ENCODE data around the gene PKD2L2. TPM values are rescaled to one million over a fixed set of nuclear protein-coding genes. Genes with fewer than 3 reads are reported as not detected.

The PKD2L2 gene
- total and polyA plus RNA-seq, 2 of the 4 experiments (the other 2 are of a cell fraction) = not detected

DNA sequence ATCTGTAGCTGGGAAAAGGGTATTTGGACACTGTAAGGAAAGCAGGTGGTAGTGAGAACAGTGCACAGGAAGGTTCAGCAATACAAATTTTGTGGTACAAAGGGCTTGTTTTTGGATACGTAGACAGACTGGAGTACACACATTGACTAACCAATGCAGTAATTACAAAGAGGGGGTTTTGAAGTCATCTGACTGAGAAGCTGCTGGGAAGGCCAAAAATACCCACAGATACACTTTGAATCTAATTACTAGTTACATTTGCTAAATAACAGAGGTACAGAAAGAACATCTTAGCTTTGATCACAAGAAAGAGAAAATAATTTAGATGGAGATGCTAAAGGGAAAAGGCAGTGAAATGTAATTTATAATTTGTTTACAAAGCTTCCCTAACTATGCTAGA lies 45.9 kb downstream of the PKD2L2 start:
- Histone ChIP-seq H3K18ac (ENCODE audit: low read depth, low read length) (no peak overlapping the region), H3K27me3 (ENCODE audit: control insufficient read depth, insufficient read depth, low read length) (no peaks in the 10 kb centered on the region), H3K4me3 (ENCODE audit: insufficient read depth, low read depth, low read length) (no peak overlapping the region), H3K9me3 (ENCODE audit: control insufficient read depth, insufficient read depth, low read length) (no peaks in the 10 kb centered on the region), H2AFZ (replicated peaks; ENCODE audit: low read length, poor library complexity) (no peak overlapping the region), H2BK120ac (ENCODE audit: low read depth, low read length) (no peak overlapping the region), H3K27ac (ENCODE audit: insufficient read depth, low read length) (no peak overlapping the region), H3K9me1 (ENCODE audit: insufficient read depth, low read length) (0 out of 2 replicates have a peak, but pooled peaks cover 3% of the 10 kb centered on the region), H3K4me1 (ENCODE audit: control insufficient read depth, insufficient read depth, low read length) (peaks cover 1% of the 10 kb centered on the region), H4K5ac (ENCODE audit: low read depth, low read length) (no peak overlapping the region), H2BK15ac (ENCODE audit: low read depth, low read length) (no peak overlapping the region), H3K23ac (ENCODE audit: low read depth, low read length) (no peak overlapping the region), H3K36me3 (ENCODE audit: control insufficient read depth, insufficient read depth, low read length) (peaks cover 16% of the 10 kb centered on the region), H3K79me1 (ENCODE audit: low read depth in 1 of 2, low read length in 2 of 2) (no peaks in the 10 kb centered on the region; a peak in 1 of 4 replicates), H2BK5ac (ENCODE audit: low read depth, low read length, poor library complexity, severe bottlenecking) (no peak overlapping the region), H2AK9ac (replicated peaks; ENCODE audit: low read depth, low read length, poor library complexity) (no peak overlapping the region), H3K4ac (ENCODE audit: low read depth, low read length) (no peak overlapping the region), H3K56ac (ENCODE audit: extremely low read depth, insufficient read depth, low read length) (no peak overlapping the region), H3K9ac (ENCODE audit: low read depth, low read length) (no peak overlapping the region), H3K14ac (replicated peaks; ENCODE audit: low read depth, low read length) (no peak overlapping the region), H4K8ac (ENCODE audit: low read depth in 2 of 2, low read length in 2 of 2) (no peak overlapping the region), H2AK5ac (ENCODE audit: low read depth, low read length) (no peak overlapping the region), H2BK20ac (ENCODE audit: low read depth, low read length) (no peak overlapping the region), H4K91ac (ENCODE audit: insufficient read depth, low read depth, low read length) (no peak overlapping the region), H4K20me1 (ENCODE audit: insufficient read depth, low read length) (0 out of 2 replicates have a peak, but pooled peaks cover 5% of the 10 kb centered on the region), H3K4me2 (ENCODE audit: low read depth, low read length) (no peak overlapping the region)
- in situ Hi-C loops (cut with MboI; ENCODE audit: low sequenced_read_pairs) (no loop called here), intact Hi-C loops (cut with micrococcal nuclease) (no loop called here), dilution Hi-C loops (cut with HindIII; ENCODE audit: low sequenced_read_pairs, unreplicated experiment) (no loop called here)
- CTCF ChIA-PET = interaction anchor here (1.1 to 1.2 kb wide), 2 partner anchors 10 to 157 kb away, joined by 3 to 4 read pairs; no protein-coding TSS in a partner anchor
- POLR2A ChIA-PET (ENCODE audit: unreplicated experiment) = no interaction called here
- no peak for ATAC-seq (ENCODE audit: low read depth)
- no CpG with 5 or more reads among the region's 1 CpG for WGBS, 2 experiments (ENCODE audit: extremely low coverage in 2 of 2, insufficient read length in 1 of 2)
- no peak for DNase-seq
- no TSS peak for BruUV-seq (replicated peaks)
- TF ChIP-seq SMC3 (IDR thresholded peaks at IDR 0.05; ENCODE audit: low read depth, low read length) (no peak), CEBPB (IDR thresholded peaks at IDR 0.05; ENCODE audit: low read depth, low read length) (no peak), BHLHE40 (IDR thresholded peaks at IDR 0.05; ENCODE audit: low read depth, low read length) (no peak), RCOR1 (IDR thresholded peaks at IDR 0.05; ENCODE audit: insufficient replicate concordance, low read length) (no peak), MAZ (IDR thresholded peaks at IDR 0.05; ENCODE audit: borderline replicate concordance, low read depth, low read length) (no peak), CHD1 (IDR thresholded peaks at IDR 0.05; ENCODE audit: low read depth, low read length) (no peak), MAFK (IDR thresholded peaks at IDR 0.05; ENCODE audit: low read depth, low read length) (no peak), POLR2A (IDR thresholded peaks at IDR 0.05; ENCODE audit: low read depth, low read length) (no peak)
- TF ChIP-seq, protein P1, sequence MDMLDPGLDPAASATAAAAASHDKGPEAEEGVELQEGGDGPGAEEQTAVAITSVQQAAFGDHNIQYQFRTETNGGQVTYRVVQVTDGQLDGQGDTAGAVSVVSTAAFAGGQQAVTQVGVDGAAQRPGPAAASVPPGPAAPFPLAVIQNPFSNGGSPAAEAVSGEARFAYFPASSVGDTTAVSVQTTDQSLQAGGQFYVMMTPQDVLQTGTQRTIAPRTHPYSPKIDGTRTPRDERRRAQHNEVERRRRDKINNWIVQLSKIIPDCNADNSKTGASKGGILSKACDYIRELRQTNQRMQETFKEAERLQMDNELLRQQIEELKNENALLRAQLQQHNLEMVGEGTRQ (IDR thresholded peaks at IDR 0.05; ENCODE audit: low read depth, low read length) = no peak
- TF ChIP-seq, protein P2, sequence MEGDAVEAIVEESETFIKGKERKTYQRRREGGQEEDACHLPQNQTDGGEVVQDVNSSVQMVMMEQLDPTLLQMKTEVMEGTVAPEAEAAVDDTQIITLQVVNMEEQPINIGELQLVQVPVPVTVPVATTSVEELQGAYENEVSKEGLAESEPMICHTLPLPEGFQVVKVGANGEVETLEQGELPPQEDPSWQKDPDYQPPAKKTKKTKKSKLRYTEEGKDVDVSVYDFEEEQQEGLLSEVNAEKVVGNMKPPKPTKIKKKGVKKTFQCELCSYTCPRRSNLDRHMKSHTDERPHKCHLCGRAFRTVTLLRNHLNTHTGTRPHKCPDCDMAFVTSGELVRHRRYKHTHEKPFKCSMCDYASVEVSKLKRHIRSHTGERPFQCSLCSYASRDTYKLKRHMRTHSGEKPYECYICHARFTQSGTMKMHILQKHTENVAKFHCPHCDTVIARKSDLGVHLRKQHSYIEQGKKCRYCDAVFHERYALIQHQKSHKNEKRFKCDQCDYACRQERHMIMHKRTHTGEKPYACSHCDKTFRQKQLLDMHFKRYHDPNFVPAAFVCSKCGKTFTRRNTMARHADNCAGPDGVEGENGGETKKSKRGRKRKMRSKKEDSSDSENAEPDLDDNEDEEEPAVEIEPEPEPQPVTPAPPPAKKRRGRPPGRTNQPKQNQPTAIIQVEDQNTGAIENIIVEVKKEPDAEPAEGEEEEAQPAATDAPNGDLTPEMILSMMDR (conservative IDR thresholded peaks at IDR 0.05; ENCODE audit: low read depth, low read length) = no peak

Data from IMR-90 (cell line).